CD4-positive, alpha-beta T cell treated with Interleukin-6 at 100 ng/mL for 8 hours (primary cell): Measurements from ENCODE around the gene GOSR1.
"Not testable (repeated sequence)": the region's sequence is repeated elsewhere in the genome, so short reads cannot be mapped to it uniquely, and the experiment has no call there.

Experiments
- DNase-seq: peaks from one replicate; pipeline ENCODE4 v3.0.0-alpha.2; 2020; ENCODE audit warnings: mixed read lengths, low spot score

GOSR1 gene

DNA sequence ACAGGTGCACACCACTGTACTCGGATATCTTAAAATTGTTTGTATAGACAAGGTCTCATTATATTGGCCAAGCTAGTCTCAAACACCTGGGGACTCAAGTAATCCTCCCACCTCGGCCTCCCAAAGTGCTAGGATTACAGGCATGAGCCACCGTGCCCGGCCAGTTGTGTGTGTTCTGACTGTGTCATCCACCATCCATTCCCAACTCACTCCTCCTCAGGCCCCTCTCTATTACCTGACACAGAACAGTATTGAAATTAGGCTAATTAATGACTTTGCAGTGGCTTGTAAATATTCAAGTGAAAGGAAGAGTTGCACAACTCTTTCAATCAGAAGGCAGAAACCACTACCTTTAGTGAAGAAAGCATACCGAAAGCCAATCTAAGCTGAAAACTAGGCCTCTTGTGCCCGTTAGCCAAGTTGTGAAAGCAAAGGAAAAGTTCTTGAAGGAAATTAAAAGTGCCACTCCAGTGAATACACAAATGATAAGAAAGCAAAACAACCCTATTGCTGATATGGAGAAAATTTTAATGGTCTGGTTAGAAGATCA is 28.7 kb downstream of the GOSR1 start:
- no peak for DNase-seq

DNA sequence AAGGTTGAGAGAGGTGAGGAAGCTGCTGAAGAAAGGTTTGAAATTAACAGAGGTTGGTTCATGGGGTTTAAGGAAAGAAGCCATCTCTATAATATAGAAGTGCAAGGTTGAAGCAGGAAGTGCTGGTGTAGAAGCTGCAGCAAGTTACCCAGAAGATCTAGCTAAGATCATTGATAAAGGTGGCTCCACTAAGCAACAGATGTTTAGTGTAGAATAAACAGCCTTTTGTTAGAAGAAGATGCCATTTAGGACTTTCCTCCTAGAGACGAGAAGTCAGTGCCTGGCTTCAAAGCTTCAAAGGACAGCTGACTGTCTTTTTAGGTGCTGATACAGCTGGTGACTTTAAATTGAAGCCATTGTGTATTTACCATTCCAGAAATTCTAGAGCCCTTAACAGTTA is 29.3 kb downstream of the GOSR1 start:
- DNase-seq, result no peak

DNA sequence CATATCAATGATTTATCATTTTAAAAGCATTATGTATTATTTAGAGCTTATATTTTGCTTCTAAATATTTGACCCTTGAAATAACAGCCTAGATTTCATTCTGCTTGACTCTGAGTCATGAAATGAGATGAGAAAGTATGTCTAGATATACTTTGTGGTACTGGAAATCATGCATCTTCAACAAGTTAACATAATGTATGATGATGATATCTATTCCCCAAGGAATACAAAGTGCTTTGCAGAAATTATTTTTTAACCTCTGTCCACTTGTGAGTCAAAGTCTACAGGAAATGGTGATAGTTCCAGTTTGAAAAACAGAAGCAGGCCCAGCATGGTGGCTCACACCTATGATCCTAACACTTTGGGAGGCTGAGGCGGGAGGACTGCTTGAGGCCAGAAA is 36.1 kb downstream of the GOSR1 start:
- DNase-seq, result no peak

DNA sequence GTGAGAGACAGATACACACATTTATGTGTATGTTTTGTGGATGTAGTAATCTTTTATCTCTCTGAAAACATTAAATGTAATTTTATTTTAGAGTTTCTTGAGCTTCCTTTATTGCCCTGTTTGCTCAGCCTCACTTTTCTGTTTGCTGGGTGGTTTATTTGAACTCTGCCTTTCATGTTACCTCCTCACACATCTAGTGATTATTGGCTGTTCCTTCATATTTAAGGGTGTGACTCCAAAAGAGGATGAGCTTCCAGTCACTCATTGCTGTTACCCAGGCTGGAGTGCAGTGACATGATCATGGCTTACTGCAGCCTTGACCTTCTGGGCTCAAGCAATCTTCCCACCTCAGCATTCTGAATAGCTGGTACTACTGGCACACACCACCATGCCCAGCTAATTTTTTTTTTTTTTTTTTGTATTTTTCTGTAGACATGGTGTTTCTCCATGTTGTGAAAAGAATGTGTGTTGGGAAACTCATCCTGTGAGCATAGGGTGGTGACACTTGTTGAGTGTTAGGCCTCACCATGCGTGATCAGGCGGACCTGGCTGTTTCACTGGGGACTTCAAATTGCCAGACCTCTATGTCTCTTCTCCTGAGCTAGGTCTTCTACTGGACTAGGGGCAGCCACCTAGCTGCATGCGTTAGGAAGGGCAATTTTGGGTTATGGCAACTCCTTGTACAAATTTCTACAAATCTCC is 37.8 kb downstream of the GOSR1 start:
- DNase-seq, result no peak

DNA sequence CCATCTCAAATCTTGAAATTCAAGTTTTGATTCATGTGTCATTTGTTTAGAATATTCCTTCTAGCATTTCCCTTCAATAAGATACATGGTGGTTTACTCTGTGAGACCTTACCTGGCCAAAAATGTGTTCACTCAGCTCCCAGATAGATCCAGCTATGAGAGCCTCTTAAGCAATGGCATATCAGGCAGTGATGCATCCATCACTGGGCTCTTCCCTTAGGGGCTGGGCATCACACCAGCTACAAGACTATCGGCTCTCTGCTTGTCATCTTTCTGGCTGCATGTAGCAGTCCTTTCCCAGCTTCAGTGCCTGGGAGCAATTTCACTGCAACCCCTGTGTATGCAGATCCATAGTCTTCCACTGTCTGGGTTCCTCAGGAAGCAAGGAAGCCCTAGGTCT is 40.6 kb downstream of the GOSR1 start:
- DNase-seq, result no peak

DNA sequence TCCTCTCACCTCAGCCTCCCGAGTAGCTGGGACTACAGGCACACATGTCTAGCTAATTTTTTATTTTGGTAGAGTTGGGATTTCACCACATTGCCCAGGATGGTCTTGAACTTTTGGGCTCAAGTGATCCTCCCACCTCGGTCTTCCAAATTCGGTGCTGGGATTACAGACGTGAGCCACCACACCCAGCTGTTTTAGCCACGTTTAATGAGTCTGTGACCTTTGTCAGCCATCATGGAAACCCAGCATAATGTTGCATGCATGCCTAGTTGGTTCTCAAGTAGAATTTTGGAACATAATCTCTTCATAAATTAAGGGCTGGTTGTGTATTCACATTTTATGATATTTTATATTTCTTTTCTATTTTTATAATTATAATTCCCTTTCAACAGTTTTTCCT is 42.0 kb downstream of the GOSR1 start:
- DNase-seq, result no peak

DNA sequence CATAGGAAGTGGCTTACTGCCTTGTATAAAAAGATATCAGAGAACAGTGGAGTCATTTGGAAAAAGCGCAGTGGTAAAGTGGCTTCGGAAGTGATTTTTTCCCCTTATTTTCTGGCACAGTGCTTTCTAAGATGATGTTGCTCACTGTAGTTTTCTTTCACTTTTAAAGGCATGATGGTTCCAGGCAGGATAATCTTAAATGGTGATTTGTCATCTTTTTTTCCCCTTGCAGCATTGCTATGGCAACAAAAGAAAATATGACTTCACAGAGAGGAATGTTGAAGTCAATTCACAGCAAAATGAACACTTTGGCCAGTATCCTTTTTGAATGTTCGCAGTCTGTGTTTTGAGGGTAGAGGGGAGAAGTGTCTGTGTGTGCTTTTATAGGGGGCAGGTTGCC is 42.5 kb downstream of the GOSR1 start:
- DNase-seq, result no peak

DNA sequence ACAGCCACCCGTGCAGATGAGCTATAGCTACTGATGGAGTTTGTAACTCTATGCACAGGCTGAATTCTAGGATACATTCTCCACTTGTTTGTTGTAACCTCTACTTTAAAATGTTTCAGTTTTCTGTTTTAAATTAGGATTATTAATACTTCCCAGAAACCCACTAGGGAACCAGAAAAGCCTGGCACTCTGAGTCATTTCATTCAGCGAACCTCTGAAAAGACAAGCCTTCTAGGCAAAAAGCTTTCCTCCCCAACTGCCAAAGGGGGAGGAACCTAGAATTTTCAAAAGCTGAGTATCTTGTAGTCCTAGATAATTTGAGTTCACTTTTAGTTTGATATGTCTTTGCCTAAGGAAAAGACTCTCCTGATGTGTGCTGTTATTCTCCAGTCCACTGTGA is 43.2 kb downstream of the GOSR1 start:
- no peak for DNase-seq

DNA sequence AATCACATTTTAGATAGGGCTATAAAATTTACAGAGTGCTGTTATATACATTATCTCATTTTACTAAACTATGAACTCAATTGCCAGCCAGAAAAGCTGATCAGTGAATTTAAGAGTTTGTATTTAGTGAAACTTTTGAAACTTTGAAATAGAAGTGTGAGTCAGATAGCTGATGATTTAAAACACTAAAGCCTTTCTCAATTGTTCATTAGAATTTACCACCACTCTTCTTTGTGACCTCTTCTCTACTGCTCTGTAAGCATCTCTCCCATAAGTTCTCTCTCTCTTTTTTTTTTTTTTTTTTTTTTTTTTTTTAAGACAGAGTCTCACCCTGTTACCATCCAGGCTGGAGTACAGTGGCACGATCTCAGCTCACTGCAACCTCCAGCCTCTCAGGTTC is 43.7 kb downstream of the GOSR1 start:
- DNase-seq, result no peak

DNA sequence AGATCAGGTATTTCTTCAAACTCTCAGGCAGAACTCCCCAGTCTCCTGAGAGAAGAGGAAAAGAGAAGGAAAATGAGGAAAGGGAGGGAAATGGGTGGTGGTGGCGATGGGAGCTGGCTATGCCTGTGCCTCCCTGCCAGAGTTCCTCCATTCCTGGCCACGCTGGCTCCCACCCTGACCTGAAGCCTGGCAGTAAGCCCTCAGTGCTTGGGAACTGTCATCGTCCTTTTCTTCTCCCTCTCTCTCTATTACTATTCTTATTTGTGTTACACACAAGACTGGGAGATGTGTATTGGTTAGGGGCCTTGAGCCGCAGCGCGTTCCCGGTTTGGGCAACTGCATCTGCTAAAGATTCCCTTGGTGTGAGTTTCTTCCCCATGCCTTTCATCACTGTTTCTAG is 44.6 kb downstream of the GOSR1 start:
- DNase-seq, result no peak

DNA sequence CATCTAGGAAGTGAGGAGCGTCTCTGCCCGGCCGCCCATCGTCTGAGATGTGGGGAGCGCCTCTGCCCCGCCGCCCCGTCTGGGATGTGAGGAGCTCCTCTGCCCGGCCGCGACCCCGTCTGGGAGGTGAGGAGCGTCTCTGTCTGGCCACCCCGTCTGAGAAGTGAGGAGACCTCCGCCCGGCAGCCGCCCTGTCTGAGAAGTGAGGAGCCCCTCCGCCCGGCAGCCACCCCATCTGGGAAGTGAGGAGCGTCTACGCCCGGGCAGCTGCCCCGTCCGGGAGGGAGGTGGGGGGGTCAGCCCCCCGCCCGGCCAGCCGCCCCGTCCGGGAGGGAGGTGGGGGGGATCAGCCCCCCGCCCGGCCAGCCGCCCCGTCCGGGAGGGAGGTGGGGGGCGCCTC is 46.0 kb downstream of the GOSR1 start:
- not testable (repeated sequence) for DNase-seq

DNA sequence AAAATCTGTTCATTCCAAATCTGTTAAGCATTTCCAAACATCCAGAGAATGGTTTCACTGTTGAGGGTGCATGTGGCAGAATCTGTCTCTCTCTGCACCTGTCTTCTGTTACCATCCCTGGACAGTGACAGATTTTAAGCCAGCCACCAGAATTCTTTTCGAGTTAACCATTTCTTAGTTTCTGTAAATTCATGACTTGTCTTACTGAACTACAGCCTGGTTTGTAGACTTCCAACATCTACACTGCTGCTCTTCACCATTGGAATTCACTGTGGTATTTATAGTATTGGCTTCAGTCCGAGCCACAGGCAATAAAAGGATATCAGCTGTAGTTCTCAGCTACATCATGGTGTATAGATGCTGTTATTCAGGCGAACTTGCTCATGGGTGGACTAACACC is 47.6 kb downstream of the GOSR1 start:
- no peak for DNase-seq

DNA sequence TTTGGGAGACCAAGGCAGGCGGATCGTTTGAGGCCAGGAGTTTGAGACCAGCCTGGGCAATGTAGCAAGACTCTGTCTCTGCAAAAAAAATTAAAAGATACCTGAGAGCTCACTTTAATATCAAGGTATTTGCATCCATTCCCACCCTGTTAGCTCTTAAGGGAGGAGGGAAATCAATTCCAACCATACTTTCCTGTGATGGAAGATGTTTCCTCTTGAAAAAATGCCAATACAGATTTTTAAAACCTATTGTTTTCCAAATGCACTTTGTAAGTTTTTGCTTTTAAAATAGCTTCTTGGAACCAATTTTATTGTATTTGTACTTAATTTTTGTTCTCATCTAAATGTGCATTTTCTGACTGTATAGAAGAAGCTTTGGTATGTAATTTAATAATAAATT is 49.2 kb downstream of the GOSR1 start:
- DNase-seq, result no peak

DNA sequence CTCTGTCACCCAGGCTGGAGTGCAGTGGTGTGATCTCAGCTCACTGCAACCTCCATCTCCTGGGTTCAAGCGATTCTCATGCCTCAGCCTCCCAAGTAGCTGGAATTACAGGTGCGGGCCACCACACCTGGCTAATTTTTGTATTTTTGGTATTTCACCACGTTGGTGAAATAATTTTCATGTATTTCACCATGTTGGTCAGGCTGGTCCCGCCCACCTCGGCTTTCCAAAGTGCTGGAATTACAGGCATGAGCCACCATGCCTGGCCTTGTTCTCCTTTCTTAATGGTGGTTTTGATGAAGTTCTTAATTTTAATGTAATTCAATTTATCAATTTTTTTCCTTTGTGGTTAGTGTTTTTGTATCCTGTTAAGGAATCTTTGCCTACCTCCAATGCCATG is 51.5 kb downstream of the GOSR1 start:
- not testable (repeated sequence) for DNase-seq

DNA sequence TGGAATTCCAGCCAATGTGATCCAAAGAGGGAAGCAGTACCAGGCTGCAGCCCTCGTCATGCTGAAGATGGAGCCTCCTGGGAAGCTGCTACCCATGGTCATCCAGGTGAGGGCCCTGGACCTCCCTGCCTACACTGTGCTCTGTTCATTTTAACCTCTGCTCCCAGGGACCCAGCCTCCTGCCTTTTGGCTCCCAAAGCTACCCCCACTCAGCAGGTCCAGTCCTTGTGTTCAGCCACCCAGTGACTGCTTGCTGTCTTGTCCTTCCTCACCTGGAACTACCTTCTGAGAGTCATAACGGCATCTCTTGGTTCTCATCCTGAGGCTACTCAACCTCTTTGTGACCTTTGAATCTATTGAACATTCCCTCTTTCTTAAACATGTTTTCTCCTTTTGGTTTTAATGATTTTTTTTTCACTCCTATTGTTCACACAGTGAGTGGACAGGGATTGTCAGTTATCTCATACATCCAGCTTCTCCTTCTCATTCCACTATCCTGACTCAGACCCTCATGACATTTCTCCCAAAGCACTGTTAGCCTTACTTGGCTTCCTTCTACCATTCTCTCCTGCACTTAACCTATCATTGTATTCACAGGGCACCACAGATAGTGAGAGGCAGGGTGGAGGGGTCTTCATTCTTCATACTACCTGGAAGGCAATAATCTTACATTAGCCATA is 53.3 kb downstream of the GOSR1 start:
- no peak for DNase-seq

DNA sequence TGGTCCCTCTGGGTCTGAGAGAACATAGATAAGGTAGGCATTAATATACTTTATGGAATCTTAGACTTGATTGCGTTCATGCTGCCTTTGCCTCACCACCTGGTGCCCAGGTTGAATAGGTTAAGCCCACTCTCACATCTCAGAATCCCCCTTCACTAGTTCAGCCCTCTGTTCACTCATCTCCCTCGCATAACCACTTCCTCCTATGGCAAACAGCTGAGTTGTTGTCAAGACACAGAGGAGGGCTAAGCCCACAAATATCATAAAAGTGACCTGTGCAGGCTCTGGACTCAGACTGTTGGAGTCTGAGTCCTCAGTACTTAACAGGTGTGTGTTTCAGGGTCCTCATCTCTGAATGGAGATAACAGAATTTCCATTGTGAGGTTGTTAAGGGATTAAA is 55.7 kb downstream of the GOSR1 start:
- DNase-seq, result no peak

DNA sequence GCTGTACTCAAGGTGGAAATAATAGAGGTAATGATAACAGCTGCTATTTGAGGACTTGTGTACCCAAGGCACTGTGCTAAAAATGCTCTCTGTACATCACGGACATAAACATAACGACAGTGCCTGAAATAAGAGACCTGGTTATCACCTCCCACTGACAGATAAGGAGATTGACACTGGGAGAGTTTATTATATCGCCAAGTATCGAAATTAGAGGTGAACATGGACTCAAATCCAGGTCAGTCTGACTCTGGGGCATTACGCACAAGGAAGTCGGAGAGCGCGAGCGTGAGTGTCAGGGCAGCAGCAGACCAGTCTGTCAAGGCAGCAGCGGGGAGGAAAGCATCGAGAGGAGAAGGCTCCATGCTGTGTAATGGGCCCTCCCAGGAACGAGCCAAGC is 57.1 kb downstream of the GOSR1 start:
- DNase-seq, result no peak

DNA sequence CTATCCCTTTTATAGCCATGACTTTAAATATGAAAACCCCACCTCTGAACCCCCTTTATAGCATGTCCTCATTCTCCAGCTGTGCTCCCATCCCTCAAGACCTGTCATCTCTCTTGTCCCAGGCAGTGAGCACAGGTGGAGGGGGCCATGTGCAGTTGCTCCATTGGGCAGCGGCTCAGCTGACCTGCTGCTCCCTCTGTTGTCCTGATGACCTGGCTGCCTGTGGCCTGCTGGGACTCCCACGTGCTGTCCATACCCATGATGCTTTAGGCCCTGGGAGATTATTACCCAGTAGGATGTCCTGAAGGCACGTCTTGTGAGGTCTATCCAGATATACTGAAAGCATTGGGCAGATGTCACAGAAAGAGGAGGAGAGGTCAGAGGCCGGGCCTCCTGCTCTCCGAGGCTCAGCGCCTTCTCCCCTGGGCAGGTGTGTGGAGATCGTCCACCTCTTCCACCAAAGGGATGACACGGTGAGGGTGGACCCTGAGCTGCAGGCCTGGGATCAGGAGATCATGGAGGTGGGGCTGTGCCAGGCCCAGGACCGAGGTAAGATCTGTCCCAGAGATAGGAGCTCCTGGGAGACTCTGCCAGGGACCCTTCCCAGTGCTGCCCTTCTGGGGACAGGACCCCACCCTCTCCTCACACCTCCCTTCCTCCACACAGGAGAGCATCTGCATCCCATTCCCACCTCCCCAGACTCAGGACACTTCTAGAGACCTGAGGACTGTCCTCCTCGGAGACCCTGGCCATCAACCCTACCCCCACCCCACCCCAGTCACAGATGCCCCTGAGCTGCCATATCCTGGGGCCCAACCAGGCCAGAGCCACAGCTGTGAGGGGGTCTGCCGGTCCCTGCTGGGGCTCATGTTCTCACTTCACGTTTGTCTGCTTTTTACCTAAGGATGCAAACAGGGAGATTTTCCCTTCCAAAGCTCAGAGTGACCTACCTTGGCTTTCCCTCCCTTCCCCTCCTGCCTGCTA is 58.0 kb downstream of the GOSR1 start:
- DNase-seq, result no peak

DNA sequence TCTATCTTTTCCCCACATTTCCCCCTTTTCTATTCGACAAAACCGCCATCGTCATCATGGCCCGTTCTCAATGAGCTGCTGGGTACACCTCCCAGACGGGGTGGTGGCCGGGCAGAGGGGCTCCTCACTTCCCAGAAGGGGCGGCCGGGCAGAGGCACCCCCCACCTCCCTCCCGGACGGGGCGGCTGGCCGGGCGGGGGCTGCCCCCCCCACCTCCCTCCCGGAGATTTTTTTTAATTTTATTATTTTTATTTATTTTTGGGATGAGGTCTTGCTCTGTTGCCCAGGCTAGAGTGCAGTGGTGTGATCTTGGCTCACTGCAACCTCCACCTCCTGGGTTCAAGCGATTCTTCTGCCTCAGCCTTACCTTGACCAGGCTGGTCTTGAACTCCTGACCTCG is 59.6 kb downstream of the GOSR1 start:
- DNase-seq, result not testable (repeated sequence)

DNA sequence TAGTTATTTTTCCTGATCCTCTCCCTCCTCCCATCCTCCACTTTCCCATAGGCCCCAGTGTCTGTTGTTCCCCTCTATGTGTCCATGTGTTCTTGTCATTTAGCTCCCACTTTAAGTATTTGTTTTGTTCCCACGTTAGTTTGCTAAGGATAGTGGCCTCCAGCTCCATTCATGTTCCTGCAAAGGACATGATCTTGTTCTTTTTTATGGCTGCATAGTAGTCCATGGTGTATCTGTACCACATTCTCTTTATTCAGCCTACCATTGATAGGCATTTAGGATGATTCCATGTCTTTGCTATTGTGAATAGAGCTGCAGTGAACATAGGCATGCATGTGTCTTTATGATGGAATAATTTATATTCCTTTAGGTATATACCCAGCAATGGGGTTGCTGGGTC is 60.5 kb downstream of the GOSR1 start:
- not testable (repeated sequence) for DNase-seq

DNA sequence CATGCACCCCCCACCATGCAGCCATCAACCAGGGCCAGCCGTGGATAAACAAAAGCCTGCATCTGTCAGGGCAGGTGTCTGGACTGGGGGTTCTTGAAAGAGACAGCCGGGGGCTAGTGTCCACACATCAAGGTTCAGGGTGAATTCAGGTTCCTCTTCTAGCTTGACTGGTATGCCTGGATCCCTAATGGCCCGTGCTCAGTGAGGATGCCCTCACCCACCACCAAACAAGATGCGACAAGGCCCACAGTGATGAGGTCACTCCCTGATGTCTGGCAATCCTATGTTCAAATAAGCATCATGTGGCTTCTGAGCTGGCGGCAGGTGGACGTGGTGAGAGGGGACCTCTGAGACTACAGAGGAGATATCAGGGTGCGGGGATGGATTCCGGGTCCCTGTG is 64.6 kb downstream of the GOSR1 start:
- no peak for DNase-seq

DNA sequence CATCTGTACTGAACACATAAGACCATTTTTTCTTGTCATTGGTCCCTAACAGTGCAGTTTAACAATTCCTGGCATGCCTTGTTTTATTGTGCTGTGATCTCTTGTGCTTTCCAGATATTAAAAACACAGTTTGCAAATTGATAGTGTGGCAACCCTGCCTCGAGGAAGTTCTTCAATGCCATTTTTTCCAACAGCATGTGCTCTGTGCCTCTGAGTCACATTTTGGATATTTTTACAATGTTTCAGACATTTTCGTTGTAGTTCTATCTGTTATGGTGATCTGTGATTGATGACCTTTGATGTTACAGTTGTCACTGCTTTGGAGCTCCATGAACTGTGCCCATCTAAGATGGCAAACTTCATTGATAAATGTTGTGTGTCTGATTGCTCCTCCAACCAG is 66.2 kb downstream of the GOSR1 start:
- DNase-seq, result no peak

DNA sequence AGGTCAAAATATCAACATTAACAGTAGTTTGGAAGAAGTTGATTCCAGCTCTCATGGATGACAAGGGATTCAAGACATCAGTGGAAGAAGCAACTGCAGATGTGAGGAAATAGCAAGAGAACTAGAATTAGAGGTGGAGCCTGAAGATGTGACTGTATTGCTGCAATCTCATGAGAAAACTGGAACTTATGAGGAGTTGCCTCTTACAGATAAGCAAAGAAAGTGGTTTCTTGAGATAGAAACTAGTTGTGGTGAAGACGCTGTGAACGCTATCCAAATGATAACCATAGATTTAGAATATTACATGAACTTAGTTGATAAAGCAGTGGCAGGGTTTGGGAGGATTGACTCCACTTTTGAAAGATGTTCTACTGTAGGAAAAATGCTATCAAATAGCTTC is 67.8 kb downstream of the GOSR1 start:
- DNase-seq, result no peak
